ACC112 (cell line): Measurements from ENCODE around the gene RCC2.

Experiments
- H2AFZ ChIP-seq: fragments of 200-600 bp; sonication (generic); one replicate; pipeline ENCODE4 v1.6.0; 2017; ENCODE audit warnings: antibody characterized with exemption, low read length; ENCODE audit not compliant: unreplicated experiment
- H3K27ac ChIP-seq: fragments of 200-600 bp; sonication (generic); 2 replicates; pipeline ENCODE4 v1.5.1; 2014; ENCODE audit warnings: low read depth, mild to moderate bottlenecking, antibody characterized with exemption, low read length, moderate library complexity
- H3K27me3 ChIP-seq: fragments of 200-600 bp; sonication (generic); 2 replicates; pipeline ENCODE4 v1.6.1; 2014; ENCODE audit warnings: mild to moderate bottlenecking, antibody characterized with exemption, low read length, moderate library complexity, mixed read lengths; ENCODE audit not compliant: insufficient read depth
- H3K36me3 ChIP-seq: fragments of 200-600 bp; sonication (generic); 2 replicates; pipeline ENCODE4 v1.6.1; 2016; ENCODE audit warnings: mild to moderate bottlenecking, antibody characterized with exemption, low read length, moderate library complexity, mixed read lengths; ENCODE audit not compliant: insufficient read depth
- H3K4me1 ChIP-seq: fragments of 200-600 bp; sonication (generic); one replicate; pipeline ENCODE4 v1.6.1; 2016; ENCODE audit warnings: low read length, mixed read lengths; ENCODE audit not compliant: insufficient read depth, unreplicated experiment, control insufficient read depth
- H3K4me3 ChIP-seq: fragments of 200-600 bp; sonication (generic); 2 replicates; pipeline ENCODE4 v1.5.1; 2014; ENCODE audit warnings: mild to moderate bottlenecking, low read depth, low read length
- H3K79me2 ChIP-seq: fragments of 200-600 bp; sonication (generic); one replicate; pipeline ENCODE4 v1.6.0; 2016; ENCODE audit warnings: low read length; ENCODE audit not compliant: control insufficient read depth, unreplicated experiment, insufficient read depth

Gene RCC2

GRCh38 chr1:17358557-17358956, 80.9 kb downstream of the RCC2 start:
- Histone ChIP-seq H3K4me1 (no peaks in the 10 kb centered on the region), H3K27ac (no peak overlapping the region), H3K4me3 (no peak overlapping the region), H3K27me3 (peaks cover 1% of the 10 kb centered on the region; the same call in 1 of the 2 replicates), H3K79me2 (no peaks in the 10 kb centered on the region), H3K36me3 (no peaks in the 10 kb centered on the region), H2AFZ (no peak overlapping the region)
